Glomerular endothelial cell (primary cell): ENCODE measurements around the gene IGFBP3. TPM values are rescaled to one million over a fixed set of nuclear protein-coding genes. Genes with fewer than 3 reads are reported as not detected.
A peak's percentile ranks its signal among the peaks of the same experiment; 100 is the strongest.

ENCODE experiments used
- DNase-seq: peaks from one replicate; pipeline ENCODE4 v3.0.0-alpha.2; 2011; ENCODE audit warnings: low read depth, low spot score; ENCODE audit errors: extremely low read depth
- total RNA-seq: library from RNA; depleted of rRNA; stranded (reverse); fragments of >200 nt; gene quantifications from 2 replicates; pipeline ENCODE4 v1.2.3, GENCODE V29; 2015

Gene IGFBP3
- total RNA-seq, 1 donor from 2014 or later, result 247 TPM

- DNase-seq, result no peak
Measured at GRCh38 chr7:45893374-45893995, 27.6 kb downstream of the IGFBP3 start.

- DNase-seq, result no peak
Measured at GRCh38 chr7:45892407-45893035, 28.6 kb downstream of the IGFBP3 start.

- DNase-seq, result no peak
Measured at GRCh38 chr7:45891462-45892402, 29.3 kb downstream of the IGFBP3 start.

- DNase-seq, result no peak
Measured at GRCh38 chr7:45890902-45891461, 30.1 kb downstream of the IGFBP3 start.

- no peak for DNase-seq
Measured at GRCh38 chr7:45890125-45890901, 30.8 kb downstream of the IGFBP3 start.

- peak; percentile 81 for DNase-seq
Measured at GRCh38 chr7:45889367-45890067, 31.6 kb downstream of the IGFBP3 start.

- no peak for DNase-seq
Measured at GRCh38 chr7:45888993-45889366, 32.1 kb downstream of the IGFBP3 start.

GRCh38 chr7:45888185-45888992 is 32.7 kb downstream of the IGFBP3 start, which contains the start of gene IGFBP1:
IGFBP1 (plus strand) TSS chr7:45888488; CDS start chr7:45888653, 165 bp downstream.
- no peak for DNase-seq

GRCh38 chr7:45886931-45887667 is 34.0 kb downstream of the IGFBP3 start:
- no peak for DNase-seq

- DNase-seq, result no peak
Measured at GRCh38 chr7:45885264-45885882, 35.7 kb downstream of the IGFBP3 start.

GRCh38 chr7:45884136-45884535 is 36.9 kb downstream of the IGFBP3 start:
- no peak for DNase-seq

GRCh38 chr7:45882465-45882810 is 38.6 kb downstream of the IGFBP3 start:
- no peak for DNase-seq

GRCh38 chr7:45881759-45882464 is 39.2 kb downstream of the IGFBP3 start:
- DNase-seq, result no peak

- DNase-seq, result no peak
Measured at GRCh38 chr7:45881280-45881758, 39.8 kb downstream of the IGFBP3 start.

- DNase-seq, result no peak
Measured at GRCh38 chr7:45880433-45880860, 40.6 kb downstream of the IGFBP3 start.

GRCh38 chr7:45878457-45879144 is 42.5 kb downstream of the IGFBP3 start:
- no peak for DNase-seq

GRCh38 chr7:45876519-45876918 is 44.6 kb downstream of the IGFBP3 start:
- DNase-seq, result no peak
